ENCODE results near the gene GLB1L.
"Not testable (repeated sequence)": the region's sequence is repeated elsewhere in the genome, so short reads cannot be mapped to it uniquely, and the experiment has no call there.

GLB1L gene

DNA sequence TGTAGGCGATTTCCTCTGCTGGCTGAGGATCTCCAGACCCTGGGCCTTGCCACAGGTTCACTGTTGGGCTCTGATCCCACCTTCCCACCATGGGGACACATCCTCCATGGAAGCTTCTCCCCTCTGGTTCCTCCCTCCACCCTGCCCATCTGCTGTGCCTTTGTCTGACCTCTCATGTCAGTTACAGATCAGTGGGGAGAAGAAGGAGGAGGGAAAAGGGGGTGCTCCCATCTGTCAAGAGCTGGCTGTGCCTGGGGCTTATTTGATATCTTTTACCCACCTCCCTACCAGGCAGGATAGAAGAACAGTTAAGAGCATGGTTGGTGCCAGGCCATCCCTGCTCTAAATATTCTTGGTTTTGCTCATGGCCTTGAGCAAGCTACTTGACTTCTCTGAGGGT lies 21.6 kb upstream of the GLB1L start:
- TF ChIP-seq TOX (CRISPR knock-in tag; IDR thresholded peaks at IDR 0.05; ENCODE audit: borderline replicate concordance) (no peak), RARB (CRISPR knock-in tag; IDR thresholded peaks at IDR 0.05) (no peak), ZNF565 (CRISPR knock-in tag; conservative IDR thresholded peaks at IDR 0.05; ENCODE audit: low read depth) (no peak), ARNTL (CRISPR knock-in tag; IDR thresholded peaks at IDR 0.05; ENCODE audit: borderline replicate concordance, low read depth) (no peak), CSRNP3 (CRISPR knock-in tag; IDR thresholded peaks at IDR 0.05) (no peak), TCF4 (CRISPR knock-in tag; IDR thresholded peaks at IDR 0.05; ENCODE audit: borderline replicate concordance) (no peak), OSR1 (CRISPR knock-in tag; IDR thresholded peaks at IDR 0.05) (no peak), ZNF8 (CRISPR knock-in tag; IDR thresholded peaks at IDR 0.05) (no peak)
- no peak for ATAC-seq

- no peak for ATAC-seq
Observed at GRCh38 chr2:219266232-219266631, 21.0 kb upstream of the GLB1L start.

GRCh38 chr2:219261024-219261855 lies 16.0 kb upstream of the GLB1L start:
- no peak; the same call in 1 of the 3 replicates for ATAC-seq
- TF ChIP-seq SNAI2 (CRISPR knock-in tag; IDR thresholded peaks at IDR 0.05) (no peak), ZNF8 (CRISPR knock-in tag; IDR thresholded peaks at IDR 0.05) (no peak), CSDC2 (CRISPR knock-in tag; IDR thresholded peaks at IDR 0.05) (no peak), ZFP3 (CRISPR knock-in tag; IDR thresholded peaks at IDR 0.05) (no peak), ZFP30 (CRISPR knock-in tag; IDR thresholded peaks at IDR 0.05) (no peak), TCF4 (CRISPR knock-in tag; IDR thresholded peaks at IDR 0.05; ENCODE audit: borderline replicate concordance) (no peak), BACH2 (CRISPR knock-in tag; IDR thresholded peaks at IDR 0.05; ENCODE audit: borderline replicate concordance) (no peak), TSHZ2 (CRISPR knock-in tag; IDR thresholded peaks at IDR 0.05) (no peak), ZNF565 (CRISPR knock-in tag; conservative IDR thresholded peaks at IDR 0.05; ENCODE audit: low read depth) (no peak), POU6F1 (CRISPR knock-in tag; IDR thresholded peaks at IDR 0.05; ENCODE audit: borderline replicate concordance, low read depth) (no peak), ESRRG (CRISPR knock-in tag; IDR thresholded peaks at IDR 0.05) (no peak), CREB5 (CRISPR knock-in tag; IDR thresholded peaks at IDR 0.05; ENCODE audit: low read depth) (no peak), ZNF70 (CRISPR knock-in tag; IDR thresholded peaks at IDR 0.05) (no peak)

More at GRCh38 chr2:219266232-219266631, 21.0 kb upstream of the GLB1L start:
- TF ChIP-seq BACH2 (CRISPR knock-in tag; IDR thresholded peaks at IDR 0.05; ENCODE audit: borderline replicate concordance) = no peak

- ATAC-seq = not testable (repeated sequence)
Observed at GRCh38 chr2:219258942-219259341, 13.7 kb upstream of the GLB1L start.

DNA sequence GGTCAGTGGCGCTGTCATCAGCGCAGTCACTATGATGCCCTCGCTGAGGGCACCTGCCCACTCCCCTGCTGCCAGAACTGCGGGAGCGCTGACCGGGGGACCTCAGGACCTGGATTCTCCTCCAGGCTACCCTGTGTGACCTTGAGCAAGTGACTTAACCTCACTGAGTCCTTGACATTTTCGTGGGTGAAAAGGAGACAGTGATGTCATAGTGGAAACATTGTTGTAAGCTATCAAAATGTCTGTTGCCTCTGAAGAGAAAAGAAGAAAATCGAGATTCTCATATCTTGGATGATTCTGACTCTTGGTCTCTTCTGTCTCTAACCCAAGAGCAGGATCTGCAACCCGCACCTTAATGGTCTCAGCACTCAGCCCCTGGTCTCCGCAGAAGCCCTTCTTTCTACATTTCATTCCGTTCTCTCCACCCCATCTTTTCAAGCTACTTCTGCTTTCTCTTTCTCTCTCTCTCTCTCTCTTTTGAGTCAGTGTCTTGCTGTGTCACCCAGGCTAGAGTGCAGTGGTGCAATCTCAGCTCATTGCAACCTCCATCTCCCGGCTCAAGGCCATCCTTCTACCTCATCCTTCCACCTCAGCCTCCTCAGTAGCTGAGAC lies 9.5 kb upstream of the GLB1L start:
- TF ChIP-seq ZNF565 (CRISPR knock-in tag; conservative IDR thresholded peaks at IDR 0.05; ENCODE audit: low read depth) (no peak), ZFP30 (CRISPR knock-in tag; IDR thresholded peaks at IDR 0.05) (no peak), ZFP3 (CRISPR knock-in tag; IDR thresholded peaks at IDR 0.05) (no peak), ZNF8 (CRISPR knock-in tag; IDR thresholded peaks at IDR 0.05) (no peak), PATZ1 (CRISPR knock-in tag; IDR thresholded peaks at IDR 0.05; ENCODE audit: borderline replicate concordance) (no peak), TCF4 (CRISPR knock-in tag; IDR thresholded peaks at IDR 0.05; ENCODE audit: borderline replicate concordance) (no peak), PPARA (CRISPR knock-in tag; IDR thresholded peaks at IDR 0.05; ENCODE audit: borderline replicate concordance) (no peak), ISL1 (CRISPR knock-in tag; IDR thresholded peaks at IDR 0.05) (no peak), POU6F1 (CRISPR knock-in tag; IDR thresholded peaks at IDR 0.05; ENCODE audit: borderline replicate concordance, low read depth) (no peak), SNAI2 (CRISPR knock-in tag; IDR thresholded peaks at IDR 0.05) (no peak), ZC3H10 (CRISPR knock-in tag; IDR thresholded peaks at IDR 0.05) (no peak), CSDC2 (CRISPR knock-in tag; IDR thresholded peaks at IDR 0.05) (no peak), RARB (CRISPR knock-in tag; IDR thresholded peaks at IDR 0.05) (no peak)
- no peak for ATAC-seq

All from SK-N-SH treated with all-trans-retinoic acid at 6 μM for 48 hours (cell line).